RWPE2 (cell line): ENCODE results near the gene TMEM143.

Experiments
- ATAC-seq: fragments of 200-7000 bp; cut with Tn5 transposase; 3 replicates; pipeline ENCODE4 v1.9.1; 2021; ENCODE audit warnings: low read depth
- DNase-seq: peaks from one replicate; pipeline ENCODE4 v3.0.0-alpha.2; 2020; ENCODE audit warnings: low spot score
- H3K27ac ChIP-seq: fragments of 450-650 bp; 2 replicates; pipeline ENCODE4 v1.5.1; 2017; ENCODE audit warnings: mild to moderate bottlenecking; ENCODE audit not compliant: poor library complexity, severe bottlenecking
- H3K27me3 ChIP-seq: fragments of 250-450 bp; sonication (Bioruptor Pico); 2 replicates; pipeline ENCODE4 v1.5.1; 2021; ENCODE audit warnings: mild to moderate bottlenecking, moderate library complexity; ENCODE audit not compliant: insufficient read depth, poor library complexity, severe bottlenecking
- H3K36me3 ChIP-seq: fragments of 250-450 bp; sonication (Bioruptor Pico); 2 replicates; pipeline ENCODE4 v1.5.1; 2020; ENCODE audit warnings: low read depth, mild to moderate bottlenecking, moderate library complexity
- H3K4me1 ChIP-seq: fragments of 250-450 bp; sonication (Bioruptor Pico); 2 replicates; pipeline ENCODE4 v1.5.1; 2021; ENCODE audit warnings: mild to moderate bottlenecking, moderate library complexity; ENCODE audit not compliant: insufficient read depth, poor library complexity, severe bottlenecking
- H3K4me3 ChIP-seq: fragments of 250-450 bp; sonication (Bioruptor Pico); 2 replicates; pipeline ENCODE4 v1.5.1; 2021; ENCODE audit warnings: mild to moderate bottlenecking, moderate library complexity; ENCODE audit not compliant: severe bottlenecking
- H3K9me3 ChIP-seq: fragments of 250-450 bp; sonication (Bioruptor Pico); 2 replicates; pipeline ENCODE4 v1.5.1; 2021; ENCODE audit warnings: mild to moderate bottlenecking, moderate library complexity; ENCODE audit not compliant: severe bottlenecking
- CTCF ChIP-seq: fragments of 450-650 bp; IDR thresholded peaks from one replicate; pipeline ENCODE4 v1.5.1; 2017; ENCODE audit warnings: mild to moderate bottlenecking, moderate library complexity; ENCODE audit not compliant: poor library complexity, severe bottlenecking

TMEM143 gene

DNA sequence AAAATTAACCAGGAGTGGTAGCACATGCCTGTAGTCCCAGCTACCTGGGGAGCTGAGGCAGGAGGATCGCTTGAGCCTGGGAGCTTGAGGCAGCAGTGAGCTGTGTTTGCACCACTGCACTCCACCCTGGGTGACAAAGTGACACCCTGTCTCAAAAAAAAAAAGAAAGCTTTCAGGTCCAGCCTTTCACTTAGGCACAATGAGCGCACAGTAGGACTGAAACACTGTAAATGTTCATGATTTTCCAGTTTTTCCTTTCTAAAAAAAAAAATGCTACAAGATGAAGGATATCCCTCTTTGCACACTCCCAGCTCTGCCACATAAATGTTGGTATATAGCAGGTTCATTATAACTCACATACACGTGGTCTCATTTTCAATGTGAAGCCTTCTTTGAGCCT, 76.0 kb downstream of the TMEM143 start:
- Histone ChIP-seq H3K4me3 (no peak overlapping the region), H3K27me3 (no peaks in the 10 kb centered on the region), H3K27ac (no peak overlapping the region), H3K9me3 (no peaks in the 10 kb centered on the region), H3K4me1 (peaks cover 4% of the 10 kb centered on the region), H3K36me3 (peaks cover 22% of the 10 kb centered on the region)
- no peak for TF ChIP-seq CTCF
- no peak for ATAC-seq
- DNase-seq: no peak

- H3K27me3 ChIP-seq: no peaks in the 10 kb centered on the region
- H3K4me3 ChIP-seq: no peak overlapping the region
- no peaks in the 10 kb centered on the region for H3K9me3 ChIP-seq
- H3K4me1 ChIP-seq: no peaks in the 10 kb centered on the region
- peaks cover 29% of the 10 kb centered on the region for H3K36me3 ChIP-seq
- no peak for DNase-seq
- no peak overlapping the region for H3K27ac ChIP-seq
- ATAC-seq: no peak
- no peak for TF ChIP-seq CTCF
These were observed 78.8 kb downstream of the TMEM143 start for GRCh38 chr19:48284896-48285295.

GRCh38 chr19:48283908-48284307, 79.8 kb downstream of the TMEM143 start:
- no peak for TF ChIP-seq CTCF
- H3K27ac ChIP-seq: no peak overlapping the region
- no peaks in the 10 kb centered on the region for H3K27me3 ChIP-seq
- H3K9me3 ChIP-seq: no peaks in the 10 kb centered on the region
- peaks cover 29% of the 10 kb centered on the region for H3K36me3 ChIP-seq
- H3K4me1 ChIP-seq: no peaks in the 10 kb centered on the region
- DNase-seq (no peak), ATAC-seq (no peak)
- H3K4me3 ChIP-seq: no peak overlapping the region
